HG03571 (cell line): Measurements from ENCODE around the gene DYNLL2.
"Not testable (repeated sequence)": the region's sequence is repeated elsewhere in the genome, so short reads cannot be mapped to it uniquely, and the experiment has no call there.

ENCODE experiments used
- ATAC-seq: cut with Tn5 transposase; IDR thresholded peaks from one replicate; pipeline ENCODE4 v1.9.1; 2021; ENCODE audit not compliant: unreplicated experiment

DYNLL2 gene

DNA sequence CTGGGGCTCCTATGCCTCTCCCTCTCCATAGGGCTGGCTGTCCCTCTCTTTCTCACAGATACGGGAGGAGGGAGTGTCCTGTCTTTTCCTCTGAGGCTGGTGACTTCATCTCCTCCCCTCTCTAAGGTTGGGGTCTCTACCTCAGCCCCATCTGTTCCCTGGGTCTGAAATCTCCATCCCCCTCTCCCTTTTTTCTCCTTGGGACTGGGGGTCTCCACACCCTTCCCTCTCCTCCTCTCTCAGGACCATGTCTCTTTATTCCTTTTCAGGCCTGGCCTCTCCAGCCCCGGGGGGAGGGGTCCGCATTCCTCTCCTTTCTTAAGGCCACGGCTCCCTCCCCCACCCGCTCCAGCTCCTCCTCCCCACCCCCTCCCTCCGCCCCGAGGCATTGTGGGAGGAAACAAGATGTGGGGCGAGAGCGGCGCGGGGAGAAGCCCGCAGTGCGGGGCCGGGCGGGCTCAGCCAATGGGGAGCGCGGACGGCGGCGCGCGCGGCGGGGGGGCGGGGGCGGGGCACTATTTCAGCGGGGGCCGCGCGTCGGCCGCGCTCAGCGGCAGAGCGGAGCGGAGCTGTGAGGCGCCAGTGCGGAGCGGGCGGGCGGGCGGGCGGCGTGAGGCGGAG lies at the start of gene DYNLL2:
Gene DYNLL2, plus strand, starts transcription at position 550 of the 621 bp plus-strand sequence. CDS start 3,672 bp downstream, outside the sequence.
- ATAC-seq, result peak; percentile 73

DNA sequence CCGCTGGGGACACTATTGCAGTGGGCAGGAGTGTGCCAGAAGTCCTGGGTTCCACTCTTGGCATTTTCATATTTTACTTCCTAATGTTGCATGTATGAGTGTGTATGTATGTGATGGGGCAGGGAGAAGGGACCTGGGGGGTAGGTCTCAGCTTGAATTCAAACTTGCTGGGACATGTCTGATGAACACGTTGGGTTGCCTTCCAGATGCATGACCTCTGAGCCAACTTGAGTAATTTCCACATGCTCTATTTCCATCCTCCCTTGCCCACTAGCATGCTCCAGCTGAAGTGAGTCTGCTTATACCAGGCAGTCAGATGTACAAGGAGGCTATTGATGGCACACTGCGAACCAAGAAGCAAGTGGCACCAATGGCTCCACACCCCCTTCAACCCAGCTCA lies 43.2 kb upstream of the DYNLL2 start:
- ATAC-seq, result no peak

DNA sequence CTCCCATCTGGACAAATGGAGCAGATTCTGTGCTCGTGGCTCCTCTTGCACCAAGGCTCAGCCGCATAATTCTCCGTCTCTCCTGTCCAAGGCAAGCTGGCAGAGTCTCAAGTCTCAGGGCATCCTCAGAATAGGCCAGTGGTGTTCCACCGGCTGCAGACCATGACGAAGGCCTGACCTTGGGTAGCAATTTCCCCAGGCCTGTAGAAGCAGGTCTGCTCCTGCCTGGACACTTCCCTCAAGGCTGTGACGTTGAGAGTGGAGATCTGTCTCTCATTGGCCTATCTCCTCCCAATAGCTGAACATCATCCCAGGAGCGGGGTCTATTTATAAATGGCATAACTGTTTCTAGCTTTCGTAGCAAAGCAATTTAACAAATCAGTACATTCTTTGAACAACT lies 42.8 kb upstream of the DYNLL2 start:
- no peak for ATAC-seq

DNA sequence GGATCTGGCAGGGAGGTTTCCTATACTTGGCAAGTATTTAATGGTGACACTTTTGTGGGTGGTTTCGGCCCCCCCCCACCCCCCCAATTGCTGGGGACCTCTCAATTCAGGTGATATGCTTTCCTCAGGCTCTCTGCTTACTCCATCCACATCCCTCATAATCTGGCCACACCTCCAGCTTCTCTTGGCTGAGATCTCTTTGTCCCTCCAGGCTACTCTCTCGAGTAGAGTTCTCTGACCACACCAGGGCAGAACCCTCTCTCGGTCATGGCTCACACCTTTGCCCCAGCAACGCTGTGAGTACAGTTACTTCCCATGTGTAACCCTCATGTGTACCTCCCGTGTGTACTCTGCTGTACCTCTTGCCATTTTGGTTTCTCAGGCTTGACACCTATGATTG lies 42.1 kb upstream of the DYNLL2 start:
- no peak for ATAC-seq

DNA sequence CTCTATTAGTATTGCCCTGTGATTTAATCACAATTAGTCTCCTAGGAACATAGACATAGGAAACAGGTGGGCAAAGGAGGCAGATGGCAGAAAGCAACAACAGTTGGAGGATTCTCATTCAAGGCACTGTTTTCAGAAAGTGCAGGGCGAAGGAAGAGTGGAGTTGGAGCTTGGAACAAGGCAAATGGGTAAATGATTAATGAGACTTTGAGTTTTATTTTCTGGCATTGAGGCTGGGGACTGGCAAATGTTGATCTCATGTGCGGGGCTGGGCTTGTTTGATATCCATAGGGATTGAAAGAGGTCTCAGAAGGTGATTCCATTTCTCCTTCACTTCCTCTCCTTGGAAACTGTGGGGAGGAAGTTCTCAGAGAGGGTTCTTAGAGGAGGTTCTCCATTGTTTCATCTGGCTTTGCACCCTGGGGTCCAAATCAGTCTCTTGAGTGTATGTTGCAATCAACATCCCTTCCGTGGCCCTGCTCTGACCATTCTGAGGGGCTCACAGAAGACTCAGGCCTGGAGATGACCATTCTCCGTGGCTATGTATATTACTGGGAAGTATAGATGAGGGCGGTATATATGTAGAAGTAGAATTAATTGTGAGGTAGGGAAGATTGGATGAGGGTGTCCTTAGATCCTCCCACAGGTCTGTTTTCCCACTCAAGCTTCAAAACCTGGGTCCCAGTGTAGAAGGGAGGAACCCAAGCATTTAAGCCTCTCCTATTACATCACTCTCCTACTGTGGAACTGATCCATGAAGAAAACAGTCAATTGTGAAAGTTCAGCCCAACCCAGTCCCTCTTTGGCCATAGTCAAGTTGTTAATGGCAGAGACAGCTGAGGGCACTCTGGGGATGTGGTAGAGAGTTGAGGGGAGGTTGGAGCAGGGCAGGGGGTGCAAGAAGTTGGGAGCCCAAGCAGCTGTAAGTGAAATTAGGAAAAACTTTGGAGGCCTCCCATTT lies 39.7 kb upstream of the DYNLL2 start:
- ATAC-seq, result no peak

DNA sequence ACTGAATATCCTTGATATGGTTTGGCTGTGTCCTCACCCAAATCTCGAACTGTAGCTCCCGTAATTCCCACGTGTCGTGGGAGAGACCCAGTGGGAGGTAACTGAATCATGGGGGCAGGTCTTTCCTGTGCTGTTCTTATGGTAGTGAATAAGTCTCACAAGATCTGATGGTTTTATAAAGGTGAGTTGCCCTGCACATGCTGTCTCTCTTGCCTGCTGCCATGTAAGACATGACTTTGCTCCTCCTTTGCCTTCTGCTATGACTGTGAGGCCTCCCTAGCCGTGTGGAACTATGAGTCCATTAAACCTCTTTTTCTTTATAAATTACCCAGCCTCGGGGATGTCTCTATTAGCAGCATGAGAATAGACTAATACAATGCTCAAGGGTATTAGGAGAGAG lies 39.0 kb upstream of the DYNLL2 start:
- ATAC-seq, result not testable (repeated sequence)

DNA sequence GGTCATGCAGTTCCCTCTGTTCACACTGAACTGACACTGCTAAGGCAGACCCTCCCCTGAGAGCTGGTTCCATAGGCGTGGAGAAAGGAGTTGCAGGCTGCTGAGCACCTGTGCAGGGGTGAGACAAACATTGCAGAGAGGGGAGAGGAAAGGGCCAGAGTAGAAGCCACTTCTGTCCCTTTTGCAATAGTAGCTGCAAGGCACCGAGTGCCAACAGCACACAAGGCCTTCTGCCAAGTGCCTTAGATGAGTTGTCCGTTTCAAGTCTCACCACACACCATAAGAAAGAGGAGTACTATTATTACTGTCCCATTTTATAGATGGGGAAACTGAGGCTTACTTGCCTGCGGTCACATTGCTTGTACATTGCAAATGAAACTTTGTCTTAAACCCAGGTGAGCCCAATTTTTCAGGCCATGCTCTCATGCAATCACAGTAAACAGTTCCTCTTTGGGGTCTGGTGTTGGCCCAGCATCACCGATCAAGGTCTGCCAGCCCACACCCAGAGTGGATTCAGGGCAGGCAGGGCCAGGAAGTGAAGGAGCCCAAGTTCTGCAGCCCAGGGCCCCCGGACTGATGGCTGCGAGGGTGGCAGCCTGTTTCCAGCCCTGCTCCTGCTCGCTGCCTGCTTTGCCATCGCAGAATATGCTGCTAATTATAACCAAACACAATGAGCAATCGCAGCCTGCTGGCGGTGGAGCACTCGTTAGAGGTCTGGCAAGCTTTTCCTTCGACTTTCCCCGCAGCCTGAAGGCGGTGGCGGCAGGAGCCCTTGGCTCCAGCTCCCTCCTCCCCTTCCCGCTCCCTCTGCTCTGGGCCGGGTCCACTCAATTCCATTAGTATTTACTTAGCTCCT lies 36.8 kb upstream of the DYNLL2 start:
- no peak for ATAC-seq

DNA sequence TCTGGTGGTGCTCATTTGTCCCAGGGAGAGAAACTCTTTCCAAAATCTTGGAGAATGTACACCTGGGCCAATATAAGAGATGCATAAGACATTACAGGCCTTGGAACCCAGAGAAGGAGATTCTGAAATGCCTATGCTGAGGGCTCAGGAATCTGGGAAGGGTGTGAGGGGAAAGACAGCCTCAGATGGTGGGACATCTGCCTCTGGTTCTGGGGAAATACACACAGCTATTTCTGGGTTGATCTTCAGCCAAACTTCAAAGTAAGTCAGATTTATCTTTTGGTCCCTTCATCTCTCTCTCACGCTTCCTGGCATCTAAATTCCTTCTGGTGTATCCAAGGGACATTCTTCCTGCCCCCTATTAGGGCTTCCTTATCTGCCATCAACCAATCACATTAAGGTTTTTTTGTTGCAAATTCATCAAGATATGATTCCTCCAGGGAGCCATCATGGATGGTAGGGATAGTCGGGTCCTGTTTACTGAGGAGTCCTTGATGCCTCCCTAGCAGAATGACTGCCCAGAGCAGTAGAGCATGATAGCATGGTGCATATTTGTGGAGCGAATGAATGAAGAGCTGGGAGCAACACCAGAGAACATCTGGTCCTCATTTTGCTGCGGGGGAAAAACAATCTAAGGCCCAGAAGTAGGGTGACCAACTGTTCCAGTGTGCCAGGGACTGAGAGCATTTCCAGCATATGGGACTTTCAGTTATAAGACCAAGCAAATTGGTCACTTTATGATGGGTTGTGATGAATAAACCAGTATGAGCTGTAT lies 35.7 kb upstream of the DYNLL2 start:
- ATAC-seq, result no peak

DNA sequence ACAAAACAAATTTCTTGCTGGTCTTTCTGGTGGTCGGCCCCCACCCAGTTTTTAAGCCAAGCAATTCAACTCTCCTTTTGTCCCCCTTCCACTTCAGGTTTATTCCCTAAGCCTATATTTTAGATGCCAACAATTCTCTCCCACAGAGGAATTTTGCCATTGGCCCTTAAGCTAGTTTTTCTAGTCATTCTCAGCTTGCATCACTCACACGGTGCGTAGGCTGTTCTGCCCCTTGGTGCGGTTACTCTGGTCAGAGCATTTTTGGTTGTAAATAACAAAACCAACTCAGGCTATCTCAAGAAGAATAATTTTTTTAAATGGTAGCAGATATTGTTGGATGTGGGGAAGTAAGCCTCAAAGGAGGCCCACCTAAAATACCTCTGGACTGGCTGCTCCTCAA lies 33.7 kb upstream of the DYNLL2 start:
- ATAC-seq, result no peak

DNA sequence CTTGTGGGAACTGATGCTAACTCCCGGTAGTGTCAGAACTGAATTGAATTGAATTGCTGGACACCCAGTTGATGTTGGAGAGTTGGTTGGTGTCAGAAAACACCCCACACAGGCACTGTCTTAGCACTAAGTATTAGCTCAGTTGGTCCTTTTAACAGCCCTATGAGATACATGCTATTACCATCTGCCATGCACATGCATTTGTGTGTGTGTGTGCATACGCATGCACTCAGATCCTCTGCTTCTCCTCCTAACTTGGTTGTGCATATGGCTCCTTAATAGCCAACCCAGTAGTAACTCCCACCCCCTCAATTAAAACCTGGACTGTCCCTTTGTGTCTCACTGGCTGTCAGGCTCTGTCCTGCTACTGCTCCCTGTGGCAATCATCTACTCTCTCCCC lies 32.3 kb upstream of the DYNLL2 start:
- no peak for ATAC-seq

DNA sequence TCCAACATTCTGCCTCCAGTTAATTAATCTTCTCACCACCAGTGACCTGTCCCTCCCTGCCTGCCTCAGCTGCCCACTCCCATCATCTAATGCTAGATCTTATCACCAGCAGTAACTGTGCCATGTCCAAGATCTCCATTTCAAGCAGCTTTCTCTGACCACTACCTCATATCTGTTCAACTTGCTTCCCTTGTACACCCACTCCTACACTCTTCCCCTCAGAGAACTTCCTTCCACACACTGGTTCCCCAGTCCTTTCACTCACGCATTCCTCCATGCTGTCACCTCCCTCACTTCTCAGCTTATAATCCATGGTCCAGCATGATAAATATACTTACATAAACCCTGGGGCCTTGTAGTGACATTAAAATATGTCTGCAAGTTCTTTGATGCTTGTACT lies 31.8 kb upstream of the DYNLL2 start:
- no peak for ATAC-seq

DNA sequence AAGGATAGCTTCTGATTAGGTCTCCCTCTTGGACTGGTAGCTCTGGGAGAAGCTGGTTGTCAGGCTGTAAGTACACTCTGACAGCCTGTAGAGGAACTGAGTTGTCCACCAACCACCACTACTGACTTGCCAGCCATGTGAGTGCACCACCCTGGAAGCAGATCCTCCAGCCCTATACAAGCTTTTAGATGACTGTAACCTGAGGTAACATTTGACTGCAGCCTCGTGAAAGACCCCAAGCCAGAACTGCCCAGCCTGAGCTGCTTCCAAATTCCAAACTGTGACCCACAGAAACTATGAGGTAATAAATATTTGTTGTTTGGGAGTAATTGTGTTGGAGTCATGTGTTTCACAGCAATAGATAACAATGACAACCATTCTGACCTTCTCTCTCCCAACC lies 30.8 kb upstream of the DYNLL2 start:
- ATAC-seq, result no peak

DNA sequence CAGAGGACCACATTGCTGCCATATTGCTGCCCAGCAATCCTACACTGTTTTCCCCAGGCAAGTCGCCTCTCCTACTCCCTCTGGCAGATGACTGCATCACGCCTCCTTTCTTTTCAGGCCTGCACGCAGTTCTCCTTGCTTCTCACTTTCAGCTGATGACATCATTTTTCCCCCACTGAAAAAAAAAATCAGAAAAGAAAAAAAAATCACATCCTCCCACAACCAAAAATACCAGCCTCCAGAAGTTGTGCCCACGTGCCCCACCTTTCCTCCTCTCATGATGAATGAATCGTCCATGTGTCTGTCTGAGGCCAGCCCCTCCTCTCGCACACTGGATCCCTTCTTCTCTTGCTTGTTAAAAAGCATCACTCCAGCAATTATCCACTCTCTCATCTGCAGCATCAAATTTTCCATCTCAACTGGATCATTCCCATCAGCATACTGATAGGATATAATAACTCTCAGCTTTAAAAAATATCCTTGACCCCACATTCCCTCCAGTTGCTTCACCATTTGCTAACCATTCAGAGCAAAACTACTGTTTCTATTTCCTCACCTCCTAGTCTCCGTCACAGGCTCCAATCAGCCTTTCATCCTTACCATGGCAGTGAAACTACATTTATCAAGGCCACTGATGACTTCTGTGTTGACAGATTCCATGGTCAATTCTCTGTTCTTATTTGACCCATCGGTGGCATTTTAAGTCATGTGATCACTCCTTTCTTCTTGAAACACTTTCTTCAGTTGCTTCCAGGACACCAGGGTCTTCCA lies 30.1 kb upstream of the DYNLL2 start:
- ATAC-seq, result no peak

DNA sequence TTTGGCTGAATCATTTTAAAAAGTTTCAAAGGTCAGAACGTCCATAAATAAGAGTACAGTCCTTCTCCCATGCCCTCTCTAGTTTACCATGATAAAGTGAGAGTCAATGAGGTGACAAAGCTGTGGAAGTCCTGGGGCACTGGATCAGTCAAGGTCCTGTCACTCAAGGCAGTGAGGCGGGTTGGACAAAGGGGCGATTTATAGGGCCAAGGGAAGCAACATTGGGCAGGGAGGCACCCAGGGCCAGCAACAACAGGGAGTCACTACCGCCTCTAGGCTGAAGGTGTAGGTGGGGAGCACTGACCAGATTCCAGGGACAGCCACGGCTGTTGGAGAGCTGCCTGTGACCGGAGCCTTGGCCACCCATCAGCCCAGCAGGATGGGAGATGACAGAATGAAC lies 28.6 kb upstream of the DYNLL2 start:
- no peak for ATAC-seq

DNA sequence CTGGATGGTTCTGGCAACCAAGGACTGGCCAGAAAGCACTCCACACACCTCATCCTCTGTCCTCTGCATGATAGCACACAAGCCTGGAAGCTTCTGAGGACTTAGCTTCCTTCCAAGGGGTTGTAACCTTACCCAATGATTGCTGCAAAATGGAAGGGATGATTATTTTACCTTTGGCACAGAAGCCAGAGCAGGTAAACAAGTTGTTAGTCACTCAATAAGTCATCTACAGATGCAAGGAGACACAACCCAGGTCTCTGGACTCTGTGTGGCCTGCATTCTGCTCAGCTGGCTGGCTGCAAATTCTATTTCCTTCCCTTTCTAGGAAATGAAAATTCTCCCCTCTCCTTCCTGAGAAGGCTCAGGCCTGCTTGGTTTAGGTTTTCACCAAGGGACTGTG lies 26.7 kb upstream of the DYNLL2 start:
- ATAC-seq, result no peak

DNA sequence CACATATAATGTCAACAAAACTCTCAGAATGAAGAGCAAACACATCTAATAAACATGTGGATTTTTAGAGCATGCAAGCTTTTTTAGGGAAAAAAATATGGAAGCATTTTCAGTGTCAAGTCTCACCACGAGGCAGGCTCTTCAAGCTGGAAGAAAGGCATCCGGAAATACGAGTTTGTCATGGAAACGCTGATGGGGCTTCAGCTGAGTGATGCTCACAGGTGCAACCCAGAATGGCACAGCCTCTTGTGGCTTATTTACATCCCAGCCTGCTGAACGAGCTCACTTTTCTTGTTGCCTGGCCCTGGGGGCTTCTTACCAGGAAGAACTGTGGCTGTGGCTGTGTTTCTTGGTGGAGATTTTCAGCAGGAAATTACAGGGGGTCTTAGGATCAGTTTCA lies 24.1 kb upstream of the DYNLL2 start:
- no peak for ATAC-seq

DNA sequence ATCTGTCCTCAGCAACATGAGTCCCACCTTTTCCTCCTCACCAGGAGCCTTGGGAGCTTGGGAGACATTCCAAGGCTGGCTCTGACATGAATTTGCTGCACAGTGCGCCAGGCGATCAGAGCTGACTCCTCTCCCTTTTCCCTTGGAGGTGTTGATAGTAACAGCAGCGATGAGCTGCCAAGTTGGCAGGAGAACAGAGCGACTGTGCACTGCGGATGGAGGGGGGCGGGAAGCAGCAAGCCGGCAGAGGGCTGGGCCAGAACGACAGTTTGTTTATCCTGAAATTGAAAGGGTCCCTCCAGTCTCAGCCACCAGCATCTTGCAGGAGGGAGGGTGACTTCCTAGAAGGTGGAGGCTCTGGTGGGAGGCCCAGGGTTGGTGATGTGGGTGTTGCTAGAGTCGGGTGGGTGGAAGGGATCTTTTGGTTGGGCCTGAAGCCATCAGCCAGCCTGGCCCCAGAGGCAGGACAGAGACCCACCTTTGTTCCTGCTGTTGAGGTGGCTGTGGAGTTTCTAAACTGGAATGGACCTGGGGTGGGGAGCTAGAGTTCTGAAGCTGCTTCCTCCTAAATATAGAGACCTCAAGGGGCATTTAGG lies 22.5 kb upstream of the DYNLL2 start:
- no peak for ATAC-seq

DNA sequence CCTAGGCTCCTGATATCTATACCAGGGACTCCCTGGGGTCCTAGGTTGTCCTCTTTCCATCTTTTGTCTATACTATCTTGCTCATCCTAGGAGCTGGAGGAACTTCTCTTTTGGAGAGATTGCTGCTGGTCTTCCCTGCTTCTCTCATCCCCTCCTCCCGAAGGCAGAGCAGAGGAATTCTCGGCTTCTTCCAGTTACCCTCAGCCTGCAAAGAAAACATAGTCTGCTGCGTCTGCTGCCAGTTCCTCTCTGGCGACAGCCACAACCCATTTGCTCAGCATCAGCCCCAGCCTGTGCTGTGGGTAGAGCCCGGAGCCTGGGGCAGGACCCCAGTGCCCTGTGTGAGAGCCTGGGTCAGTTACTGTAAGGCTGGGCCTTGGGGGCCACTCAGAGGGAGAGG lies 21.5 kb upstream of the DYNLL2 start:
- no peak for ATAC-seq

DNA sequence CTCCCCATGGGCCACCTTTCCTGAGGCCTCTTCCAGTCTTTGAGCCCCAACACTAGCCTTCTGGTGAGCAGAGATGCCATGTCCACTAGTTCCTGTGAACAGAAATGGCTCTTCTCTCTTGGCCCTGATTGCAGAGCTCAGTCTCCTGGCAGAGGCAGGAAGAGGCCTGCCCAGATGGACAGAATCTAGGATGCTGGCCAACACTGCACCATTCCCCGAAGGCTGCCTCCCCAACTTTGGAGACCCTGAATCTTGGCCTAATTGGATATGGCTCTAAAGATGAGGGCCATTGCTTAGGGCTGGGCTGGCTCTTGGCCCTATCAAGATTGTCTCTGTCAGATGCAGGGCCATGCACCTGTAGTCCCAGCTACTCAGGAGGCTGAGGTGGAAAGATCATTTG lies 18.0 kb upstream of the DYNLL2 start:
- ATAC-seq, result no peak

DNA sequence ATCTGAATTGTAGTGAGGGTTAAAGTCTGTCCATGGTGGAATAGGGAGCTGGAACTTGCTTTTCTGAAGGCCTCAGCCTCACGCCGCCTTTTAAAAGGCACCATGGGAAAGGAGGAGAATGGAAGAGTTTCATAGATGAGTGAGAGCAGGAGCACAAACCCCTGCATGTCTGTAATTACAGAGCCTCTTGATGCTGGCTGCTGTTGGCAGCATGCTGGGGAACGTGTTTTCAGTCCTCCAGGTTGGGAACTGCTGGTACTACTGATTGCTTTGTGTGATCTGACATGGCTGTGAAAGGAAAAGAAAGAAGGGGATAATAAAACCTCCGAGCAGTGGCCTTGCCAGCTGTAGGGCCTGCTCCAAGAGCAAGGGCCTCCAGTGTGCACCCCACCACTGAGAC lies 16.8 kb upstream of the DYNLL2 start:
- no peak for ATAC-seq
